Activated CD4-positive, CD25-positive, alpha-beta regulatory T cell treated with anti-CD3 and anti-CD28 coated beads, Interleukin-2, amount 50 U/mL, for 24 hours (primary cell): ENCODE results near the gene CDC25A.

ENCODE experiments used
- ATAC-seq, 2 donors: fragments of 150-1000 bp; cut with Tn5 transposase; one replicate each; pipeline ENCODE4 v1.10.0; 2021; ENCODE audit warnings: mild to moderate bottlenecking in 1 of 2, moderate library complexity in 1 of 2

CDC25A gene

DNA sequence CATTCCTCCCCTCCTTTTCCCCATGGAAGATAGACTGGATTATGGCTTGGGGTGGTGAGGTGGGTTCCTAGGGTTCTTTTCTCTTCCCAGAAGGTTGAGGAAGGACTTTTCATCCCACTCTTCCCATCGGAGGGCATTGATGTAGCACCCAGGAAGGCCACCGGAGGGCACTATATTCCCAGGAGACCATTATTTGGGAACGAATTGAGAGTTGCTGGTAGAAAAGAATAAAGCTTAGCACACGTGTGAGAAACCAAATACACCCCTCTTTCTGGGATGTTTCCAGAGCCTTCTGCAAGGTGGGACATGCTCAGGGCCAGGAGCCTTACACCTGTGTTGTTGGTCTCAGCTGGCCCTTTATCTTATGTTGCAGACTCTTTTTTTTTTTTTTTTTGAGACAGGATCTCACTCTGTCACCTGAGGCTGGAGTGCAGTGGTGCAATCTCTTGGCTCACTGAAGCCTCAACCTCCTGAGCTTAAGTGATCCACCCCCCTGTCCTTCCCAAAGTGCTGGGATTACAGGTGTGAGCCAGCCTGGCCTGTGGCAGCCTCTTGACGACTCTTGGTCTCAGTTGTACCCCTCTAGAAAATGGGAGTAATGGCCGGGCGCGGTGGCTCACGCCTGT lies 6.3 kb upstream of the CDC25A start:
- ATAC-seq = no peak

- ATAC-seq = no peak
These were observed 2.7 kb upstream of the CDC25A start for GRCh38 chr3:48190911-48191310.

GRCh38 chr3:48189321-48189720 lies 1.1 kb upstream of the CDC25A start:
- no peak for ATAC-seq

DNA sequence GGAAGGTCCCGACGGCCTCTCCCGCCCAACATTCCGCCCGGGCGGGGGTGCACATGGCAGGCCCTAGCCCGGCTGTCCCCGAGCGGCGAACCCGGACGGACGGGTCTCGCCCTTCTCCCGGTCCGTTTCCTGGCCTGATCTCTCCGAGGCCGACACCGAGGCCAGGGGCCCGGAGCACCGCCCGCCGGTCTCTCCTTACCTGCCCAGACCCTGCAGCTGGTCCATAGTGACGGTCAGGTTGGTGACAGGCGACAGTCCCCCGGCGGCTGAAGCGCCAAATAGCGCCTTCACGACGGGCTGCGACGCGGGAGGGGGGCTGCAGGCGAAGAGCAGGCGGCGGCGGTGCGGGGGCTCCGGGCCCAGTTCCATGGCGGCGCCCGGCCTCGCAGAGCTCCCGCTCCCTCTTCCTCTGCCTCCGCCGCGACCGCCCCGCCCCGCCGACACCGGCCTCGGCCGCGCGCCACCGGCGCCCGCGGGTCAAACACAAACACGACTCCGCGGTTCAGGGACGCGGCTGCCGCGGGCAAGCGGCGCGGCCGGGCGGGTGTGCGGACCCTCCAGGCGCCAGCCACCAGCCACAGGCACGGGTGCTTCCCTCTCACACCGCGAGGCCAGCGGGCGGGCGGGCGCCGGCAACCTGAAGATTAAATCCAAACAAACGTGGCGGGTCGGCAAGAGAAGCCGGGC lies 495 bp downstream of the CDC25A start:
- peak in 1 of 2 donors; percentile 4 for ATAC-seq

- no peak for ATAC-seq
These were observed 977 bp downstream of the CDC25A start for GRCh38 chr3:48187301-48187578.

GRCh38 chr3:48186631-48187300 lies 1.5 kb downstream of the CDC25A start:
- no peak for ATAC-seq

DNA sequence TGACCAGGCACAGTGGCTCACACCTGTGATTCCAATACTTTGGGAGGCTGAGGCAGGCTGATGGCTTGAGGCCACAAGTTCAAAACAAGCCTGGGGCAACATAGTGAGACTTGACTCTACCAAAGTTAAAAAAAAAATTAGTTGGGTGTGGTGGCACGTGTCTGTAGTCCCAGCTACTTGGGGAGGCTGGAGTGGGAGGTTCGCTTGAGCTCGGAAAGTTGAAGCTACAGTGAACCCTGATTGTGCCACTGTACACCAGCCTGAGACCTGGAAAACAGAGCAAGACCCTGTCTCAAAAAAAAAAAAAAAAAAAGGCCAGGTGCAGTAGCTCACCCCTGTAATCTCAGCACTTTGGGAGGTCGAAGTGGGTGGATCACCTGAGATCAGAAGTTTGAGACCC lies 3.1 kb downstream of the CDC25A start:
- no peak for ATAC-seq

DNA sequence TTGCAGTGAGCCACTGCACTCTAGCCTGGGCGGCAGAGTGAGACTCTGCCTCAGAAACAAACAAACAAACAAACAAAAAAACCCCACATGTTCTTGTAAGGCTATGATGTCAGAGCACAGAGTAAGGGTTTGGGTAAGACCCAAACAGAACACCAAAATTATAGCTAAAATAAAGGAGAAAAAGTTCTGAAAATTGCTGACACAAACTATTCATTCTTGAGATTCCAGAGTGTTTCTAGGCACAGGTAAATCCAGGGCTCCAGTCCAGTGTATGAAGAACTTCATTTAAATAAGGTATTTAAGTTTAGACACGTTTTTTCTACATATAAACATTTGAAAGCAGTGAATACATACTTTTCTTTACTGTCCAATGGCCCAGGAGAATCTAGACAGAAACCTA lies 3.9 kb downstream of the CDC25A start:
- no peak for ATAC-seq

GRCh38 chr3:48180531-48181253 lies 7.5 kb downstream of the CDC25A start:
- no peak for ATAC-seq

DNA sequence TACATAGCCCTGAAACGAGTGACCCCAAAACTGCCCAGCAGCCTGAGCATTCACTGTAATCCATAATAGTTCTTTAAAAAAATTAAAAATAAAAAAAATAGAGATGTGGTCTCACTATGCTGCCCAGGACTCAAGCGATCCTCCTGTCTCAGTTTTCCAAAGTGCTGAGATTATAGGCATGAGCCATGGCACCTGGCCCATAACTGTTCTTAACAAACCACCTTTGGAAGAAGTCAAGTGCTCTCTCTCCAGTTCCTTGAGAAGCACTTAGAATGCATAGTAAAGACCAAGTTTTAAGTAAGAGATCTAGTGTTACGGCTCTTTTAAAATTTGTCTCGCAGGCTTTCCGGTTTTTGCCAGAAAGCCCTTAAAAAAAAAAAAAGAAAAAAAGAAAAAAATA lies 8.2 kb downstream of the CDC25A start:
- no peak for ATAC-seq

DNA sequence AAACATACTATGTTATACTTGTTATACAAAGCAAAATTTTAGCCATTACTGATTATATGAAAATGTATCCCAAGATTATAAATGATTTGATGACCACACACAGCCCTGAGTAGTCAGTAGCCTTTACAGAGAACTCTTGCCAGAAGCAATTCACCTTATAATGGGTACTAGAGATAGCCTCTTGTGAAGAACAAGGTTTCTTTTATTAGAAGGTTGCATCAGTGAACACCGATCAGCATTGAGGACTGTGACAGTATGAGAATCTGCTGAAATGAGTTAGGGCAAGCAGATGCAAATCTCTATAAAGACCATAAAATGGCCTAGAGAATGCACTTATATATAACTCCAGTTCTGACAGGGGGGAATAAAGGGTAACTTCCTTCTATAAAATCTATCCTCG lies 10.1 kb downstream of the CDC25A start:
- ATAC-seq = no peak

GRCh38 chr3:48157950-48158376 lies 30.3 kb downstream of the CDC25A start:
- ATAC-seq = peak in 1 of 2 donors; percentile 27

- ATAC-seq = no peak
These were observed 30.9 kb downstream of the CDC25A start for GRCh38 chr3:48157202-48157840.

GRCh38 chr3:48156163-48156562 lies 32.1 kb downstream of the CDC25A start:
- ATAC-seq = no peak

DNA sequence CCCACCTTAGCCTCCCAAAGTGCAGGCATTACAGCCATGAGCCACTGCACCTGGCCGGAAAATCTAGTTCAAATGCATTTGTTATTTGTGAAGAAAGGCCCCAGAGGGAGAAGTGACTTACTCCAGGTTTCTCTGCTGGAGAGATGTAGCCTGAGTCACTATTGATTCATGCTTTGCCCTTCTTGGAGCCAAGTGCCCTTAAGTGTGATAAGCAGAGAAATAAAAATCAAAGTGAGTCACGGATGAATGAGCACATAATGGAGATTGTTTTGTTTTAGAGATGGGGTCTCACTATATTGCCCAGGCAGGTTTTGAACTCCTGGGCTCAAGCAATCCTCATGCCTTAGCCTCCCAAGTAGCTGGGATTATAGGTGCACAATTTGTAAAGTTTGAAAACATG lies 33.1 kb downstream of the CDC25A start:
- ATAC-seq = no peak

DNA sequence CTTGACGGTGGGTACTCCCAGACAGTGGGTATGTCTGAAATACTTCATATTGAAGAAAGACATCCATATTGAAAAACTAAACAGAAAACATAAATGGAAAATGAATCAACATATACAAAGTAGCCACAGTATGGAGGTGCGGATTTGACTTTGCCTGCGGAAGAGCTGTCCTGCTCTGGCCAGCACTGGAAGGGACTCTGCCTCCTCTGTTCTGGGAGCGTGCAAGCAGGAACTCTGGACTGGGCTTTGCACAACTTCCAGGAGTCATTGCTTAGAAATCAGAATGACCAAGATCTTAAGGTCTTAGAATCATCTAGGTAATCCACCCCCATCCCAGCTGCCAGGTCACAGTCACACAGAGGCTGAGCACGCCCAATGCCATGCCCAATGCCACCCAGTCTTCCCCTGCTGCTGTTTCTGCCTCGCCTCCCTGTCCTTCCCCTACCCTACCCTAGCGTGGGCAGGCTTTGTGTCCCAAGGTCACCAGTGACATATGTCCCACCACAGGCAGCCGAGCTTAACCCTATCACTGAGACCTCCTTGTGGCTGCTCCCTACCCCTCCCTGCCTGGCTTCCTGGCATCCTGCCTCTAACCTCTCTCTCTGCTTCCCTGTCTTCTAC lies 36.3 kb downstream of the CDC25A start:
- no peak for ATAC-seq

DNA sequence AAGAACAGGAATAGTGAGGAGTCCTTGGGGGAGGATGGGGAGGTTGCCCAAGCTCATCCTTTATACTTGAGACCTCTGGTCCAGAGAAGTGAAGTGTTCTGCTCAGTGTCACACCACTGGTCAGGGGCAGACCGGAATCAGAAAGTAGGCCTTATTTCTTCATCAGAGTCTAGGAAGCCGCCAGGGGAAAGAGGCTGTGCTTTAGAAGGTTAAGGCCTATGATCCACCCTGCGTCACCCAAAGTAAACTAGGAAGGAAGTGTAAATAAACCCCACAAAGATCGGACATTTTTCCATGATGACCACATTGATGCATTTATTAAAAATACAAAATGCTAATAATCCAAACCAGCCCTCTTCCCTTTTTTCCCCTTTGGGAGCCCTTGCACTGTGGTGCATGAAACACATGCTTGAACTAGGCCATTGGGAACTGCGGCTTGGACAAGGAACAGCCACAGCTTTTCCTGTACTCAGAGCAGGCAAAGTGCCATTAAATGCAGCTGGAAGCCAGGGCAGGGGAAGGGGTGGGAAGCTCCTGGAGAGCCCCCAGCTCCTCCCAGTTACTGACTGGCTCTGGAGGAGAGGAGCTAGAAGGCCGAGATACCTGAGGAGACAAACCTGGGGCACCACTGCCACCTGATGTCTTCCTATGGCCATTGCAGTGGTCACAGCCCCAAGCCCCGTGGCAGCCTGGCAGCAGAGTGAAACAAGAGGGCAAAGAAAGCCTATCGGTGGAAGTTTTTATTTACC lies 37.0 kb downstream of the CDC25A start:
- ATAC-seq = peak; percentile 56 to 84

DNA sequence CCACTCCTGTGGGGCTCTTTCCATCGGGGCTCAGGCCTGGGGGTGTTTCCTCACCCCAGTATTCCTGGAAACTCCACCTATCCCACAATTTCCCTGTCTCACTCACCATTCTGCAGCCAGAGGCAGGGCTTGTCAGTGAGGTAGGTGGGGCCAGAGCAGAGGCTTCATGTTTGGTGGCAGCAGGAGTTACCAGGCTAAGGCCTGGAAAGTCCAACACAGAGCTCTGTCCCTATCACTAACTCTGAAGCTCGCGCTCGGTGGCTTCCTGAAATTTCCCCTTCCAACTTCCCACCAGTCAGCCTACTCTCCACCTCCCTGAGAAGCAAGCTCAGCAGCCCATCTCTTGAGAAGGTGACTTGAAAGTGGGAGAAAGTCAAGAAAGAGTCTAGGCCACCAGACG lies 44.2 kb downstream of the CDC25A start:
- no peak for ATAC-seq

DNA sequence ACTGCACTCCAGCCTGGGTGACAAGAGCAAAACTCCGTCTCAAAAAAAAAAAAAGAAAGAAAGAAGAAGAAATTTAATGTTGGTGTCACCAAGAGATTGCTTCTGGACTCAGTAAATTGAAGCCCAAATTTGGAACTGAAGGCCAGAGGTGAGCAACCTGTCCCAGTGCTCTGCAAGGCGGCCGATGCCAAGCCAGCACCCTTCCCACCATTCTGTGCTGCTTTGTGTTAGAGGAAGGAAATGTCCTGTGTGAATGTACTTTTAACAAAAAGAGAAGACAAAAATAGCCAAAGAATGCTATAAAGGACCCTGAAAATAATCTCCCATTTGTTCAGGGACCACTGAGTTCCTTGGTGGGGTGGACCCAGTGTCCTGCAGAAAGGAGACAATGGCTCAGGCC lies 44.6 kb downstream of the CDC25A start:
- no peak for ATAC-seq

DNA sequence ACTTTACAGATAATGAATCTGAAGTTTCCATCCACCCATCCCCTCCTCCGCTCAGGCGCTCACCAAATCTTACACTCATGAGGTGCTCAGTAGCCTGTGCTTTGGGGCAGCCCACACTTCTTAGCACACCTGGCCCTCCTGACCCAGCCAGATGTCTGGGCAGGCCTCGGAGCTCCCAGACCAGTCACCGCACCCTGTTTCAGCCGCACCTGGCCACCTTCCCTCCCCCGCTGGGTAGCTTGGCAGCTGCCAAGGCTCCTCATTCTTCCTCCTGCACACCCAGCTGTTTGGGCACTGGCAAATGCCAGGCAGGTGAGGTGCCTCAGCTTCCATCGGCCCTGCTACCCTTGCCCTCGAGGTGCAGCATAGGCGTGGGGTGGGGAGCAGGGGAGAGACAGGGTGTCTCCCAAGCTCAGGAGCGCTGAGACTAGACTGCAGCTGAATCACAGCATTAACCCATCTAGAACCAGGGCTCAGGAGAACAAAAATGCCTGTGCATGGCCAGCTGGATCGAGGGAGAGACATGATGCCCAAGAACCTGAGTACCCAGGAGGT lies 45.8 kb downstream of the CDC25A start:
- no peak for ATAC-seq

- ATAC-seq = no peak
These were observed 46.5 kb downstream of the CDC25A start for GRCh38 chr3:48141604-48142137.
